Stimulated activated CD4-positive, alpha-beta T cell treated with anti-CD3 and anti-CD28 coated beads, Interleukin-4, amount 100 ng/mL, for 48 hours (primary cell): ENCODE data around the gene DLGAP1.

ENCODE experiments used
- DNase-seq, 2 donors: peaks; one replicate each; pipeline ENCODE4 v3.0.0-alpha.2; 2020; ENCODE audit warnings: low read depth in 2 of 2

Gene DLGAP1

DNA sequence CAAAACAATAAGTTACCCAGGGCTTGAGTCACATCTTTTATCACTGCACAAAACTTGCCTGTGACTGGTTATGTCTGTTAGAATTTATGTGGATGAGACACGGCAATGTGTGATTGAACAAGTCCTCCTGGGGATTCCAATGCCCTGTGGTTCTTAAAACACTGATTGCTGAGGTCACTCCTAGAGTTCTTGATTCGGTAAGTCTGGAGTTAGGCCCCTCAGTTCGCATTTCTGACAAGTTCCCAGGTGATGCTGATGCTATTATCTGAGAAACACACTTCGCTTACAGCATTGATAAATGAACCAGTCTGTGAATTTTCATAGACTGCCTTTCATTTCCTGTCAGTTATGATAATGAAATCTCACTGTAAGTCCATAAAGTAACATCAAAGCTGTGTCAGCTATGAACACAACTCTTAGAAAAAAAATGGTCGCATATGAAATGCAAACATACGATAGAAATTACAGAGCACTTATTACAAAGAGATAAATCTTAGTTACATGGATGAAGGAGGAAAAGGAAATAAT lies 214.0 kb downstream of the DLGAP1 start:
- DNase-seq = no peak

DNA sequence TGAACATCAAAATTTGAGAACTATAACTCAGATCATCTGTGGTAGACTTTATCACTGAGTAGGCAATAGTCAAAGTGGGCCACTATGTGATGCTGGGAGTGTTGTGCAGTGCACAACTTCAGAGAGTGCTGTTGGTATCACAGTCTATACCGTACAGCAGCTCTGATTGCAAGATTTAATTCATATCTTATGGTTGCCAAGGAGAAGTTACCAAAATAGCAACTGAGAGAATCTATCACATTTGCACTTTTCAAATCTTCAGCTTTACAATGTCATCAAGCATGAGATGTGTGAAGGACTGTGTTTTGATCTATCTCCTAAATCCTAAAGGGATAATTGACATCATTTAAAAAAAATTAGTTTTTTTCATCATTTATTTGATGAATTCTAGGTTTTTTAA lies 216.1 kb downstream of the DLGAP1 start:
- no peak for DNase-seq

GRCh38 chr18:4237664-4238041 lies 217.5 kb downstream of the DLGAP1 start:
- no peak for DNase-seq

GRCh38 chr18:4236940-4237663 lies 218.0 kb downstream of the DLGAP1 start:
- no peak for DNase-seq

GRCh38 chr18:4233468-4233867 lies 221.6 kb downstream of the DLGAP1 start:
- no peak for DNase-seq

DNA sequence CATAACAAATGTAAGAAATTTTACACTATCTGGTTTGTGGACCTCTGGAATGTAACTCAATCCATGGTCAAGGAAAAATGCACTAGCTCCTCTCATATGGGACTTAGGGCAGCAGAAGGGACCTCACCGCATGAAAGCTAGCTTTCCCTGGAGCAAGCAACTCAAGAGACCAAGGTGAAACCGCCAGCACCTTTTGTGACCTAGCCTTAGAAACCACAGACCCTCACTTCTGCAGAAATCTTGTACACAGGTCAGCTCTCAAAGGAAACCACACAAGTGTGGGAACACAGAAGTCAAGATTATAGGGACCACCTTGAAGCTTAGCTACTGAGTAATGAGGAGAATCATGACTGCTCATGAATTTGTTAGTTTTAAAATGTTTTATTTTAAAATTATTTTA lies 222.5 kb downstream of the DLGAP1 start:
- no peak for DNase-seq

DNA sequence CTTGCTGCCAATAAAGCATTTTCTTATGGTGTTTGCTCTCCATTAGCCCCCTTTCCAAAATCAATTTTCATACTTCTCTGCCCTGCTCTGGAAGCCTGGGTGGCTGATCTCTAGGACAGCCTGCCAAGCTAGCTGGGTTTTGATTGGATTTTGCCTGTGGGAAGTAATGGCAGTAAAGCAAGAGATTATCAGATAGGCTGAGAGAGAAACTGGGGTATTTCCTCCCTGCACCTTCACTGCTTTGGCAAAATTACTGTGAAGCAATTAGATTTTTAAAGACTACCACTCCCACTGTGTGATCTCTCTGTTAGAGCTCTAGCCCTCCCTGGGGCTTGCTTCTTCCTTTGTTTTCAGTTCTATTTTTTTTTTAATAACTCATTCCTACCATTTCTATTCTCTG lies 223.8 kb downstream of the DLGAP1 start:
- DNase-seq = no peak

DNA sequence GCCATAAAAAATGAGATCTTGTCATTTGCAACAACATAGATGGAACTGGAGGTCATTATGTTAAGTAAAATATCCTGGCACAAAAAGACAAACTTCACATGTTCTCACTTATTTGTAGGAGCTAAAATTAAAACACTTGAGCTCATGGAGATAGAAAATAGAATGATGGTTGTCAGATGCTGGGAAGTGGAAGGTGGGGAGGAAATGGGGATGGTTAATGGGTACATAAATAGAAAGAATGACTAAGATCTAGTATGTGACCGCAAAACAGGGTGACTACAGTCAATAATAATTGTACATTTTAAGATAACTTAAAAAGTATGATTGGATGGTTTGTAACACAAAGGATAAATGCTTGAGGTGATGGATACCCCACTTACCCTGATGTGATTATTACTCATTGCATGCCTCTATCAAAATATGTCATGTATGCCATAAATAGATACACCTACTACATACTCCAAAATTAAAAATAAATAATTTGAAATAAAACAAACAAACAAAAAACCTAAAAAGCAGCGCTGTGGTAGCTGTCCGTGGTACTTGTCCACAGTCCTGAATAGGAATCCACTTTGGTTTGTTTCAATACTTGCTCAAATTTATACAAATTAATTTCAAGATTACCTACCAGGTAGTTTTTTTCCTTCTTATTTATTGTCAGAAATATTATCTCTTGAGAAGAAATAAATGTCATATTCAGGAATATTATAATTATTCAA lies 224.5 kb downstream of the DLGAP1 start:
- no peak for DNase-seq

- DNase-seq = no peak
Observed at GRCh38 chr18:4224031-4224704, 230.9 kb downstream of the DLGAP1 start.

DNA sequence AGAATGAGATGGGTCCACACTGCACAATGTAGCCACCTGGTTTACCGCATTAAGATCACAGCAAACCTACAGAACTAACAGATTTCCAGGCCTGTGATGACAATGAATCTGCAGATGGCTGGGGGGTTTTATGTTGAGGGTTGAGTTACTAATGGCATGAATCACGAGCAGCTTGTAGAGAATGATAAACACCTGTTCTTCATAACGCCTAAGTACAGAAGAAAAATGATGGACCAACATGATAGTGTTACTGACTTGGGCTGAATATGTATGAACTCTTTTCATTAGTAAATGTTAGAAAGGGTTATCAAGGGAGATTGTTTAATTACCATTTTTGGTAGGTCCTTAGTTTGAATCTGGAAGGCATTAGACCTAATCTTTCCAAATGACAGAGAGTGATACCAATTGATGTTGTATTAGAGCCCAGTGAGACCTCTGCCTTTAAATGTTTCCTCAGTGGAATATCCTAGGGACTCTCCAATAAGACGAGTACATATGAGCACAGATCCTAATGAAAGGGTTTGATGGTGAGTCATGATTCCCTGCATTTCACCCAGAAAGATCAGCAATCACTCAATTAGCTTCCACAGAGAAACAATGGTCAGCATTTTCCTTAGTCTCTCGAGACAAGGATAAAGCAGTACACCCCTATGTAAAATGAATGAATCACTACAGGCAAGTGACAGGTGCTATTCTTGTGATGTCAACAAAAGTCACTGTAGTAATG lies 243.8 kb downstream of the DLGAP1 start:
- DNase-seq = no peak

GRCh38 chr18:4208366-4208765 lies 246.7 kb downstream of the DLGAP1 start:
- no peak for DNase-seq

- no peak for DNase-seq
Observed at GRCh38 chr18:4207383-4207985, 247.6 kb downstream of the DLGAP1 start.

- no peak for DNase-seq
Observed at GRCh38 chr18:4204438-4204720, 250.7 kb downstream of the DLGAP1 start.

GRCh38 chr18:4203568-4204437 lies 251.3 kb downstream of the DLGAP1 start:
- no peak for DNase-seq

GRCh38 chr18:4200399-4200798 lies 254.7 kb downstream of the DLGAP1 start:
- no peak for DNase-seq

DNA sequence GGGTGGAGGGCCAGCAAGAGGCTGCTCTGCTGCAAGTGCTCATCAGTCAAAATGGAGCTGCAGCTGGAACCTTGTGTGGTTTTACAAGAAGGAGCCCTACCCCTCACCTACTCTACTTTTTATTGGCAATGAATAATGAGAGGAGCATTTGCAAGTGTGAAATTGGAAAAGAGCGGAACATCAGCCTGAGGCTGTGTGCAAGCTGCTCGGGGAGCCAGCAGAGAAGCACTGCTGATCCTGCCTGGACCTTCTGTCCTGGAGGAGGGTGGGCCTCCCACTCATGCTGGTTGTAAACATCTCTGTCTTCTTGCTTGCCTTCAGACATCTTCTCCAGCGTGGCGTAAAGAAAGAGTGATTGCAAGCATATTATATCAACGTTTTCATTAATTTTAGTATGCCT lies 256.2 kb downstream of the DLGAP1 start:
- DNase-seq = no peak

GRCh38 chr18:4196351-4196750 lies 258.8 kb downstream of the DLGAP1 start:
- no peak for DNase-seq

- no peak for DNase-seq
Observed at GRCh38 chr18:4193086-4193485, 262.0 kb downstream of the DLGAP1 start.

DNA sequence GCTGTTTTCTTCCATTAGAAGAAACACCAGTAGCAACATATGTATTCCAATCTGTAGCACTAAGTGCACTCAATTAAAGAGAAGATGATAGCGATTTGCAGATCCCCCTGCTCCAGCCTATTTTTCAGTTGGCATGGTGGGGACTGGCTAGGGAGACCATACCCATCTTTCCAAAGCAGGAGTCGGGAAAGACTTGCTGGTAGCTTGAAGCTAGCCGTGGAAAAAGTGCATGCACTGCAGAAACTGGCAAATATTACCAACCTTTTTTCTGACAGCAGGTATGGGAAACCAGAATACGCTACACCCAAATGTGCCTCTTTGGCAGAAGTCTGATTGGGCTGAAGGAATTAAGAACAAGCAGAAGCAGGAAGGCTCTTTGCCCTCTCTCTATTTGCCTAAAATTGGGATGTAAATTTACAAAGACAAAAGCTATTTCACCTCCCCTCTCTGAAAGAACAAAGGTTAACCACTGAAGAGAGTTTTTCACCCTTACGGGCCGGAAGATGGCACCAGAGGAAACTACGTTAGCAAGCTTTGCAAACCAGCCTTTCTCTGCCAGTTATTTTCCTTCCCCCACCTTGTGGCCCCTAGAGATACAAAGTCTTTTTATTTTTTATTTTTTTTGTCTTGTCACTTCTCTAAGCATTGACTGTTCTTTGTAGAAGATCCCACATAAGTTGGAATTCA lies 273.1 kb downstream of the DLGAP1 start:
- DNase-seq = no peak

DNA sequence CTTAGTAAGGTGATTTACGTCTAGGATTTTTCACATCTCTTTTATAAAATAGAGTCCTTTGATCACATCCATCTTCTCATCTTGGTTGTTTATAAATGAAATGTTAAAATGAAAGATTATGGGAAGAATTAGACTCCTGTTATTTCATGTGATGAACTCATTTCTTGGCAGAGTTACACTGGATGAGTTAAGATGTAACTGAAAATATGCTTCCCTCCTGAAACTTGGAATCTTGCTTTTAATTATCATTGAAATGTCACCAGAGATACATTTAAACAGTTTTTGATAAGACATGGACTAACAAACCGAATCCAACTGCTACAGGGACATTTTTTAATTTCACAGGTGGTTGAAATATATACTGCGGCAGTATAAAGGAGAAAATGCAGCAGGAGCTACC lies 274.0 kb downstream of the DLGAP1 start:
- DNase-seq = no peak
